ENCODE results near the gene ARID5B. TPM values are rescaled to one million over a fixed set of nuclear protein-coding genes. Genes with fewer than 3 reads are reported as not detected.

The ARID5B gene
- polyA plus RNA-seq, 3 donors, result 1.00 to 2.5 (median 1.5) TPM

GRCh38 chr10:62113680-62114079 is 212.2 kb downstream of the ARID5B start:
- Histone ChIP-seq H3K4me1 (ENCODE audit: control insufficient read depth in 1 of 2, insufficient read depth in 2 of 2, low read length in 2 of 2) (peaks cover 26 to 33% of the 10 kb centered on the region in 2 donors), H4K20me1 (ENCODE audit: insufficient read depth, low read length) (no peaks in the 10 kb centered on the region), H3K9ac (ENCODE audit: insufficient read depth, low read length, poor library complexity, severe bottlenecking) (no peak overlapping the region), H2AFZ (ENCODE audit: insufficient read depth, low read depth, low read length, poor library complexity, severe bottlenecking) (no peak overlapping the region), H3K4me2 (replicated peaks; ENCODE audit: extremely low read depth, low read length, poor library complexity, severe bottlenecking) (no peak overlapping the region), H3K27ac (ENCODE audit: low read depth in 1 of 2, low read length in 2 of 2) (no peak overlapping the region), H3K4me3 (replicated peaks in 1 of 3; ENCODE audit: low read depth in 2 of 3, low read length in 3 of 3) (no peak overlapping the region), H3K27me3 (ENCODE audit: control insufficient read depth in 2 of 2, insufficient read depth in 2 of 2, low read length in 2 of 2) (no peaks in the 10 kb centered on the region), H3K79me2 (ENCODE audit: insufficient read depth, low read length) (no peaks in the 10 kb centered on the region), H3K36me3 (replicated peaks in 1 of 2; ENCODE audit: control insufficient read depth in 1 of 2, insufficient read depth in 2 of 2, low read length in 2 of 2) (no peaks in the 10 kb centered on the region), H3K9me3 (replicated peaks in 1 of 2; ENCODE audit: control insufficient read depth in 1 of 2, insufficient read depth in 1 of 2, low read length in 2 of 2) (no peaks in the 10 kb centered on the region)
- H3K9me3 Mint-ChIP-seq, result peaks cover 0 to 2% (median 0%) of the 10 kb centered on the region in 7 donors
- H3K4me1 Mint-ChIP-seq, result peaks cover 30% of the 10 kb centered on the region
- no peak for DNase-seq
- intact Hi-C loops (cut with micrococcal nuclease), result no loop called here
- WGBS (ENCODE audit: insufficient coverage), result 100% methylated on average over 2 of the region's 4 CpGs
- H3K4me3 Mint-ChIP-seq, result no peak overlapping the region
- no peaks in the 10 kb centered on the region for H3K36me3 Mint-ChIP-seq
- peaks cover 0 to 6% (median 0%) of the 10 kb centered on the region in 3 donors for H3K27me3 Mint-ChIP-seq (ENCODE audit: low read depth in 3 of 3)
- no peak for TF ChIP-seq CTCF (IDR thresholded peaks at IDR 0.05)
- no peak overlapping the region for H3K27ac Mint-ChIP-seq

- Mint-ChIP-seq H3K27me3 (ENCODE audit: low read depth in 3 of 3) (peaks cover 0 to 3% (median 0%) of the 10 kb centered on the region in 3 donors), H3K9me3 (peaks cover 0 to 3% (median 0%) of the 10 kb centered on the region in 7 donors), H3K4me3 (no peak overlapping the region), H3K36me3 (no peaks in the 10 kb centered on the region), H3K4me1 (peaks cover 14% of the 10 kb centered on the region), H3K27ac (no peak overlapping the region)
- TF ChIP-seq CTCF (IDR thresholded peaks at IDR 0.05), result no peak
- Histone ChIP-seq H3K79me2 (ENCODE audit: insufficient read depth, low read length) (no peaks in the 10 kb centered on the region), H3K9me3 (replicated peaks in 1 of 2; ENCODE audit: control insufficient read depth in 1 of 2, insufficient read depth in 1 of 2, low read length in 2 of 2) (no peaks in the 10 kb centered on the region), H3K4me2 (replicated peaks; ENCODE audit: extremely low read depth, low read length, poor library complexity, severe bottlenecking) (no peak overlapping the region), H3K4me3 (replicated peaks in 1 of 3; ENCODE audit: low read depth in 2 of 3, low read length in 3 of 3) (no peak overlapping the region), H3K36me3 (replicated peaks in 1 of 2; ENCODE audit: control insufficient read depth in 1 of 2, insufficient read depth in 2 of 2, low read length in 2 of 2) (no peaks in the 10 kb centered on the region), H4K20me1 (ENCODE audit: insufficient read depth, low read length) (no peaks in the 10 kb centered on the region), H3K4me1 (ENCODE audit: control insufficient read depth in 1 of 2, insufficient read depth in 2 of 2, low read length in 2 of 2) (peaks cover 11 to 16% of the 10 kb centered on the region in 2 donors), H3K27me3 (ENCODE audit: control insufficient read depth in 2 of 2, insufficient read depth in 2 of 2, low read length in 2 of 2) (no peaks in the 10 kb centered on the region), H3K27ac (ENCODE audit: low read depth in 1 of 2, low read length in 2 of 2) (no peak overlapping the region), H3K9ac (ENCODE audit: insufficient read depth, low read length, poor library complexity, severe bottlenecking) (no peak overlapping the region), H2AFZ (ENCODE audit: insufficient read depth, low read depth, low read length, poor library complexity, severe bottlenecking) (no peak overlapping the region)
- no peak for DNase-seq
- intact Hi-C loops (cut with micrococcal nuclease), result no loop called here
- no CpG with 5 or more reads among the region's 4 CpGs for WGBS (ENCODE audit: insufficient coverage)
Measured at GRCh38 chr10:62115321-62115720, 213.8 kb downstream of the ARID5B start.
